ENCODE results near the gene CHIT1.
"Not testable (repeated sequence)": the region's sequence is repeated elsewhere in the genome, so short reads cannot be mapped to it uniquely, and the experiment has no call there.

The CHIT1 gene

GRCh38 chr1:203269654-203270020, 40.2 kb upstream of the CHIT1 start:
- Mint-ChIP-seq H3K36me3 (no peaks in the 10 kb centered on the region), H3K4me3 (no peak overlapping the region), H3K9me3 (no peaks in the 10 kb centered on the region), H3K27ac (peak overlapping the region; percentile 23), H3K27me3 (no peaks in the 10 kb centered on the region), H3K4me1 (peaks cover 37% of the 10 kb centered on the region)

GRCh38 chr1:203268901-203269653, 39.6 kb upstream of the CHIT1 start:
- no peaks in the 10 kb centered on the region for H3K9me3 Mint-ChIP-seq
- H3K27me3 Mint-ChIP-seq: no peaks in the 10 kb centered on the region
- H3K27ac Mint-ChIP-seq: no peak overlapping the region
- H3K36me3 Mint-ChIP-seq: no peaks in the 10 kb centered on the region
- peaks cover 31% of the 10 kb centered on the region for H3K4me1 Mint-ChIP-seq
- H3K4me3 Mint-ChIP-seq: no peak overlapping the region

GRCh38 chr1:203267912-203268311, 38.4 kb upstream of the CHIT1 start:
- Mint-ChIP-seq H3K4me3 (peak overlapping the region; percentile 94), H3K4me1 (peaks cover 22% of the 10 kb centered on the region), H3K36me3 (no peaks in the 10 kb centered on the region), H3K27ac (peak overlapping the region; percentile 92), H3K9me3 (no peaks in the 10 kb centered on the region), H3K27me3 (no peaks in the 10 kb centered on the region)

GRCh38 chr1:203267347-203267846, 37.9 kb upstream of the CHIT1 start:
- Mint-ChIP-seq H3K27me3 (no peaks in the 10 kb centered on the region), H3K36me3 (no peaks in the 10 kb centered on the region)

GRCh38 chr1:203266140-203266539, 36.7 kb upstream of the CHIT1 start:
- H3K9me3 Mint-ChIP-seq, H3K36me3 Mint-ChIP-seq, H3K27me3 Mint-ChIP-seq, H3K4me3 Mint-ChIP-seq, H3K27ac Mint-ChIP-seq: not testable (repeated sequence)
- H3K4me1 Mint-ChIP-seq: peaks cover 17% of the 10 kb centered on the region

More at GRCh38 chr1:203267347-203267846, 37.9 kb upstream of the CHIT1 start:
- Mint-ChIP-seq H3K9me3 (no peaks in the 10 kb centered on the region), H3K4me1 (peaks cover 21% of the 10 kb centered on the region), H3K4me3 (peak overlapping the region; percentile 94), H3K27ac (peak overlapping the region; percentile 92)

GRCh38 chr1:203265541-203265940, 36.1 kb upstream of the CHIT1 start:
- no peaks in the 10 kb centered on the region for H3K27me3 Mint-ChIP-seq
- no peaks in the 10 kb centered on the region for H3K36me3 Mint-ChIP-seq
- H3K27ac Mint-ChIP-seq: no peak overlapping the region
- H3K9me3 Mint-ChIP-seq: no peaks in the 10 kb centered on the region
- H3K4me1 Mint-ChIP-seq: peaks cover 11% of the 10 kb centered on the region
- H3K4me3 Mint-ChIP-seq: no peak overlapping the region

- Mint-ChIP-seq H3K4me3 (no peak overlapping the region), H3K36me3 (no peaks in the 10 kb centered on the region), H3K27ac (no peak overlapping the region), H3K9me3 (no peaks in the 10 kb centered on the region), H3K4me1 (peaks cover 11% of the 10 kb centered on the region), H3K27me3 (no peaks in the 10 kb centered on the region)
These were observed 34.6 kb upstream of the CHIT1 start for GRCh38 chr1:203264052-203264501.

GRCh38 chr1:203263496-203263895, 34.0 kb upstream of the CHIT1 start:
- Mint-ChIP-seq H3K27ac (no peak overlapping the region), H3K36me3 (no peaks in the 10 kb centered on the region), H3K4me3 (no peak overlapping the region), H3K4me1 (peaks cover 11% of the 10 kb centered on the region), H3K27me3 (no peaks in the 10 kb centered on the region), H3K9me3 (no peaks in the 10 kb centered on the region)

- H3K4me1 Mint-ChIP-seq, H3K36me3 Mint-ChIP-seq, H3K4me3 Mint-ChIP-seq, H3K27ac Mint-ChIP-seq: not testable (repeated sequence)
- peaks cover 11% of the 10 kb centered on the region for H3K9me3 Mint-ChIP-seq
- H3K27me3 Mint-ChIP-seq: peaks cover 28% of the 10 kb centered on the region
These were observed 27.2 kb upstream of the CHIT1 start for GRCh38 chr1:203256636-203257035.

- peaks cover 28% of the 10 kb centered on the region for H3K27me3 Mint-ChIP-seq
- not testable (repeated sequence) for H3K4me1 Mint-ChIP-seq, H3K4me3 Mint-ChIP-seq, H3K36me3 Mint-ChIP-seq
- peaks cover 11% of the 10 kb centered on the region for H3K9me3 Mint-ChIP-seq
- peak overlapping the region; percentile 47 for H3K27ac Mint-ChIP-seq
These were observed 25.3 kb upstream of the CHIT1 start for GRCh38 chr1:203254782-203255181.

GRCh38 chr1:203252678-203253077, 23.2 kb upstream of the CHIT1 start:
- peaks cover 8% of the 10 kb centered on the region for H3K36me3 Mint-ChIP-seq
- H3K9me3 Mint-ChIP-seq: peaks cover 11% of the 10 kb centered on the region
- no peak overlapping the region for H3K27ac Mint-ChIP-seq
- peaks cover 30% of the 10 kb centered on the region for H3K27me3 Mint-ChIP-seq
- no peak overlapping the region for H3K4me3 Mint-ChIP-seq
- no peaks in the 10 kb centered on the region for H3K4me1 Mint-ChIP-seq

GRCh38 chr1:203251466-203251865, 22.0 kb upstream of the CHIT1 start:
- H3K27ac Mint-ChIP-seq: no peak overlapping the region
- no peak overlapping the region for H3K4me3 Mint-ChIP-seq
- no peaks in the 10 kb centered on the region for H3K4me1 Mint-ChIP-seq
- peaks cover 8% of the 10 kb centered on the region for H3K36me3 Mint-ChIP-seq
- H3K27me3 Mint-ChIP-seq: peaks cover 30% of the 10 kb centered on the region
- peaks cover 11% of the 10 kb centered on the region for H3K9me3 Mint-ChIP-seq

GRCh38 chr1:203250911-203251310, 21.4 kb upstream of the CHIT1 start:
- Mint-ChIP-seq H3K27ac (no peak overlapping the region), H3K4me1 (no peaks in the 10 kb centered on the region), H3K4me3 (no peak overlapping the region), H3K27me3 (peaks cover 27% of the 10 kb centered on the region), H3K9me3 (peaks cover 11% of the 10 kb centered on the region), H3K36me3 (peaks cover 6% of the 10 kb centered on the region)

GRCh38 chr1:203244776-203245175, 15.3 kb upstream of the CHIT1 start:
- H3K9me3 Mint-ChIP-seq: no peaks in the 10 kb centered on the region
- H3K36me3 Mint-ChIP-seq: peaks cover 3% of the 10 kb centered on the region
- H3K4me1 Mint-ChIP-seq: no peaks in the 10 kb centered on the region
- no peak overlapping the region for H3K4me3 Mint-ChIP-seq
- peaks cover 22% of the 10 kb centered on the region for H3K27me3 Mint-ChIP-seq
- no peak overlapping the region for H3K27ac Mint-ChIP-seq

GRCh38 chr1:203241708-203242107, 12.2 kb upstream of the CHIT1 start:
- H3K9me3 Mint-ChIP-seq, H3K4me3 Mint-ChIP-seq, H3K36me3 Mint-ChIP-seq, H3K27ac Mint-ChIP-seq, H3K4me1 Mint-ChIP-seq: not testable (repeated sequence)
- H3K27me3 Mint-ChIP-seq: peaks cover 23% of the 10 kb centered on the region

GRCh38 chr1:203239526-203240305, 10.2 kb upstream of the CHIT1 start:
- Mint-ChIP-seq H3K9me3 (peaks cover 7% of the 10 kb centered on the region), H3K4me3 (no peak overlapping the region), H3K27me3 (peaks cover 24% of the 10 kb centered on the region), H3K4me1 (no peaks in the 10 kb centered on the region), H3K27ac (no peak overlapping the region), H3K36me3 (peaks cover 8% of the 10 kb centered on the region)

All from activated naive CD4-positive, alpha-beta T cell treated with anti-CD3 and anti-CD28 coated beads, Interleukin-2, amount 50 U/mL, for 24 hours (primary cell).